ENCODE results near the gene ZNF629. TPM values are rescaled to one million over a fixed set of nuclear protein-coding genes. Genes with fewer than 3 reads are reported as not detected.

ZNF629 gene
- total and polyA plus RNA-seq, 2 donors (not counting 1 experiment from before 2014, with no cell fraction given), result 5.8 to 7.3 TPM

GRCh38 chr16:30758988-30759491, 28.0 kb downstream of the ZNF629 start:
- Histone ChIP-seq H3K27me3 (ENCODE audit: control insufficient read depth, insufficient read depth, low read length) (no peaks in the 10 kb centered on the region), H3K9me3 (ENCODE audit: control insufficient read depth, insufficient read depth, low read depth, low read length) (no peaks in the 10 kb centered on the region), H3K4me3 (replicated peaks in 1 of 4; ENCODE audit: control extremely low read depth in 1 of 4, insufficient read depth in 1 of 4, low read depth in 3 of 4, low read length in 4 of 4) (no peak overlapping the region), H2AFZ (ENCODE audit: low read length) (no peak overlapping the region), H3K9ac (ENCODE audit: insufficient read depth, low read length) (no peak overlapping the region), H3K36me3 (ENCODE audit: control insufficient read depth, insufficient read depth, low read length) (peaks cover 22% of the 10 kb centered on the region), H4K20me1 (ENCODE audit: control insufficient read depth, extremely low read depth, insufficient read depth, low read length) (no peaks in the 10 kb centered on the region), H3K4me1 (ENCODE audit: control insufficient read depth, extremely low read depth, insufficient read depth, low read length) (peaks cover 14% of the 10 kb centered on the region), H3K4me2 (ENCODE audit: extremely low read depth, insufficient read depth, low read length) (no peak overlapping the region), H3K27ac (ENCODE audit: insufficient read depth, low read length) (no peak overlapping the region), H3K79me2 (ENCODE audit: control insufficient read depth, insufficient read depth, low read length) (peaks cover 19% of the 10 kb centered on the region)
- TF ChIP-seq CTCF (conservative IDR thresholded peaks at IDR 0.05 in 1 of 2, IDR thresholded peaks at IDR 0.05 in 1 of 2; ENCODE audit: low read depth in 1 of 2, low read length in 2 of 2) (no peak), EZH2 (IDR thresholded peaks at IDR 0.05; ENCODE audit: low read length, missing control alignments) (no peak)
- DNase-seq (ENCODE audit: low read depth in 2 of 2), result no peak

DNA sequence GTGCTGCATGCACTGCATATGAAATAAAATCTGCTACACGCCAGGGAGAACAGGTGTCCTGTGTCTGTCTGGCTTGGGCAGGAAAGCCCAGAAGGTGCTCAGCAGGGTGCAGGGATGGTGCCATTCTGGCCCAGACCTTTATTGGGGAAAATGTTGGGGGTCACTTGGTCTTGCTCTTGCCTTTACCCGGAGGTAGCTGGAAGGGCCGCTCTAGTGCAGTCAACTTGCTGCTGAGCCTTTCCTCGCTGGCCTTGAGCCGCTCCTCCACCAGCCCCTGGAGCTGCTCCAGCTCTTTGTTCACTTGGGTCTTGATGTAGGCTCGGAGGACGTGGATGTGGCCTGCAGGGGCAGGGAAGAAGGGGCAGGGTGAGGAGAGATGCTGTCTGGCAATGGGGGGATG, 29.7 kb downstream of the ZNF629 start:
- peaks cover 1% of the 10 kb centered on the region for H3K79me2 ChIP-seq (ENCODE audit: control insufficient read depth, insufficient read depth, low read length)
- no peak overlapping the region for H2AFZ ChIP-seq (ENCODE audit: low read length)
- H3K27ac ChIP-seq (ENCODE audit: insufficient read depth, low read length), result no peak overlapping the region
- TF ChIP-seq CTCF (conservative IDR thresholded peaks at IDR 0.05 in 1 of 2, IDR thresholded peaks at IDR 0.05 in 1 of 2; ENCODE audit: low read depth in 1 of 2, low read length in 2 of 2), result no peak
- TF ChIP-seq EZH2 (IDR thresholded peaks at IDR 0.05; ENCODE audit: low read length, missing control alignments), result no peak
- peaks cover 8% of the 10 kb centered on the region for H3K4me1 ChIP-seq (ENCODE audit: control insufficient read depth, extremely low read depth, insufficient read depth, low read length)
- H3K4me2 ChIP-seq (ENCODE audit: extremely low read depth, insufficient read depth, low read length), result no peak overlapping the region
- H3K9ac ChIP-seq (ENCODE audit: insufficient read depth, low read length), result no peak overlapping the region
- no peak for DNase-seq (ENCODE audit: low read depth in 2 of 2)
- H3K9me3 ChIP-seq (ENCODE audit: control insufficient read depth, insufficient read depth, low read depth, low read length), result no peaks in the 10 kb centered on the region
- H3K36me3 ChIP-seq (ENCODE audit: control insufficient read depth, insufficient read depth, low read length), result peaks cover 21% of the 10 kb centered on the region
- no peaks in the 10 kb centered on the region for H3K27me3 ChIP-seq (ENCODE audit: control insufficient read depth, insufficient read depth, low read length)
- H3K4me3 ChIP-seq (replicated peaks in 1 of 4; ENCODE audit: control extremely low read depth in 1 of 4, insufficient read depth in 1 of 4, low read depth in 3 of 4, low read length in 4 of 4), result no peak overlapping the region
- no peaks in the 10 kb centered on the region for H4K20me1 ChIP-seq (ENCODE audit: control insufficient read depth, extremely low read depth, insufficient read depth, low read length)

- Histone ChIP-seq H3K4me2 (ENCODE audit: extremely low read depth, insufficient read depth, low read length) (no peak overlapping the region), H3K9me3 (ENCODE audit: control insufficient read depth, insufficient read depth, low read depth, low read length) (no peaks in the 10 kb centered on the region), H3K27ac (ENCODE audit: insufficient read depth, low read length) (no peak overlapping the region), H3K79me2 (ENCODE audit: control insufficient read depth, insufficient read depth, low read length) (no peaks in the 10 kb centered on the region), H3K36me3 (ENCODE audit: control insufficient read depth, insufficient read depth, low read length) (peaks cover 21% of the 10 kb centered on the region), H4K20me1 (ENCODE audit: control insufficient read depth, extremely low read depth, insufficient read depth, low read length) (no peaks in the 10 kb centered on the region), H3K9ac (ENCODE audit: insufficient read depth, low read length) (no peak overlapping the region), H3K4me1 (ENCODE audit: control insufficient read depth, extremely low read depth, insufficient read depth, low read length) (peaks cover 8% of the 10 kb centered on the region), H3K4me3 (replicated peaks in 1 of 4; ENCODE audit: control extremely low read depth in 1 of 4, insufficient read depth in 1 of 4, low read depth in 3 of 4, low read length in 4 of 4) (no peak overlapping the region), H2AFZ (ENCODE audit: low read length) (no peak overlapping the region), H3K27me3 (ENCODE audit: control insufficient read depth, insufficient read depth, low read length) (no peaks in the 10 kb centered on the region)
- DNase-seq (ENCODE audit: low read depth in 2 of 2), result no peak
- TF ChIP-seq CTCF (conservative IDR thresholded peaks at IDR 0.05 in 1 of 2, IDR thresholded peaks at IDR 0.05 in 1 of 2; ENCODE audit: low read depth in 1 of 2, low read length in 2 of 2) (no peak), EZH2 (IDR thresholded peaks at IDR 0.05; ENCODE audit: low read length, missing control alignments) (no peak)
Measured at GRCh38 chr16:30756781-30757100, 30.3 kb downstream of the ZNF629 start.
